RPMI8226 (cell line): ENCODE measurements around the gene HLF.

Experiments used
- DNase-seq: peaks from one replicate; pipeline ENCODE4 v3.0.0-alpha.2; 2015

The HLF gene

GRCh38 chr17:55258578-55259135, 6.1 kb upstream of the HLF start:
- no peak for DNase-seq

- DNase-seq, result peak; percentile 52
These were observed 5.1 kb upstream of the HLF start for GRCh38 chr17:55259684-55260111.

GRCh38 chr17:55261311-55261710, 3.4 kb upstream of the HLF start:
- no peak for DNase-seq

GRCh38 chr17:55263569-55264277, 1.0 kb upstream of the HLF start:
- no peak for DNase-seq

- DNase-seq, result no peak
These were observed 499 bp upstream of the HLF start for GRCh38 chr17:55264278-55264644.

- DNase-seq, result no peak
These were observed 706 bp downstream of the HLF start for GRCh38 chr17:55265311-55266021.

- no peak for DNase-seq
These were observed 1.5 kb downstream of the HLF start for GRCh38 chr17:55266051-55266957.

- no peak for DNase-seq
These were observed 2.4 kb downstream of the HLF start for GRCh38 chr17:55266958-55267688.

GRCh38 chr17:55267777-55268648, 3.3 kb downstream of the HLF start:
- DNase-seq, result no peak

- DNase-seq, result no peak
These were observed 4.1 kb downstream of the HLF start for GRCh38 chr17:55268649-55269480.

- no peak for DNase-seq
These were observed 5.1 kb downstream of the HLF start for GRCh38 chr17:55269894-55270293.

GRCh38 chr17:55271223-55271571, 6.4 kb downstream of the HLF start:
- DNase-seq, result no peak

- no peak for DNase-seq
These were observed 7.4 kb downstream of the HLF start for GRCh38 chr17:55271958-55272710.

- DNase-seq, result no peak
These were observed 8.2 kb downstream of the HLF start for GRCh38 chr17:55272711-55273578.

GRCh38 chr17:55273579-55274354, 9.0 kb downstream of the HLF start:
- no peak for DNase-seq

GRCh38 chr17:55274355-55275255, 9.8 kb downstream of the HLF start:
- DNase-seq, result no peak
